PFSK-1 (cell line): ENCODE data around the gene ARHGAP6.

ENCODE experiments used
- FOXP2 ChIP-seq: optimal IDR thresholded peaks from 2 replicates; pipeline ENCODE3; 2011; ENCODE audit warnings: borderline replicate concordance, control low read depth, inconsistent platforms; ENCODE audit not compliant: insufficient read depth; ENCODE audit errors: extremely low read length, extremely low read depth
- POLR2AphosphoS5 ChIP-seq: IDR thresholded peaks from 2 replicates; pipeline ENCODE4 v1.6.1; 2012; ENCODE audit warnings: low read depth, mild to moderate bottlenecking, control low read depth, low read length, moderate library complexity
- REST ChIP-seq, 2 experiments: IDR thresholded peaks; 2 replicates each; pipeline versions ENCODE4 v1.6.1 to v1.8.0; 2011 to 2012; ENCODE audit warnings: low read depth in 2 of 2, low read length in 2 of 2, control low read depth in 1 of 2, inconsistent platforms in 1 of 2, mild to moderate bottlenecking in 1 of 2, moderate library complexity in 1 of 2; ENCODE audit not compliant: insufficient read depth in 1 of 2
- SIN3A ChIP-seq: IDR thresholded peaks from 2 replicates; pipeline ENCODE4 v1.6.1; 2012; ENCODE audit warnings: mild to moderate bottlenecking, low read length, moderate library complexity, borderline replicate concordance; ENCODE audit not compliant: insufficient read depth
- TAF1 ChIP-seq: IDR thresholded peaks from 2 replicates; pipeline ENCODE4 v1.6.1; 2012; ENCODE audit warnings: low read length, control low read depth, borderline replicate concordance; ENCODE audit not compliant: insufficient read depth

Gene ARHGAP6

DNA sequence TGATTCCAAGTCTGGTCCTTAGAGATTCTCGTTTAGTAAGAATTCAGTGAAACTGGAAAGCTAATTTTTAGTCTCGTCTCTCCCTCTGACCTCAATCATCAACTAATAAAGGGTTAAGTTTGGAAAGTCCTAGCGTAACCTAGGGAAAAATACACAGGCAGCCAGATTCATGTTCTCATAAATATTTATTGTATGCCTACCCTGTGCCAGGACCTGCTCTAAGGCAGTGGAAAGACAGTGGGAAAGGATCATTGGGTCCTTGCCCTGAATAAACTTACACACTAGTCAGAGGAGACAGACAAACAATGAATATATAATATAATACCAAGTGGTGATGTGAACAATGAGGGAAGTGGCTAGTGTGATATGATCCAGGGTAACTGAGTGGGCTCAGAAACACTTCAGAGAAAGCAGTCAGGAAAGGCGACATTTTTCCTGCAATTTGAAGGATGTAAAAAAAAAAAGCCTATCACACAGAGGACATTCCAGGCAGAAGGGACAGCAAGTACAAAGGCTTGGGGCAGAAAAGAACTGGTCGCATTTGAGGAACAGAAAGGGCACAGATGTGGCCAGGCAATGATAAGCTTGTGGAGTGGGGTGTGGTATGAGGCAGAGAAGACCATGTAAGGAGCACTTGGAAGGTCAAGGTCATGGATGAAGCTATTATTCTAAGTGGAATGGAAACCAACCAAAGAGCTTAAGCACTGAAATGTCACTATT lies 243.8 kb downstream of the ARHGAP6 start:
- TF ChIP-seq FOXP2 (no peak), POLR2AphosphoS5 (no peak), SIN3A (no peak), TAF1 (no peak), REST (IDR thresholded peaks at IDR 0.05; ENCODE audit: insufficient read depth in 1 of 2, low read depth in 2 of 2, low read length in 2 of 2) (no peak)

- no peak for TF ChIP-seq SIN3A
- TF ChIP-seq REST (IDR thresholded peaks at IDR 0.05; ENCODE audit: insufficient read depth in 1 of 2, low read depth in 2 of 2, low read length in 2 of 2), result no peak
- TF ChIP-seq FOXP2, result no peak
- TF ChIP-seq POLR2AphosphoS5, result no peak
Measured at GRCh38 chrX:11420851-11421250, 244.9 kb downstream of the ARHGAP6 start.

DNA sequence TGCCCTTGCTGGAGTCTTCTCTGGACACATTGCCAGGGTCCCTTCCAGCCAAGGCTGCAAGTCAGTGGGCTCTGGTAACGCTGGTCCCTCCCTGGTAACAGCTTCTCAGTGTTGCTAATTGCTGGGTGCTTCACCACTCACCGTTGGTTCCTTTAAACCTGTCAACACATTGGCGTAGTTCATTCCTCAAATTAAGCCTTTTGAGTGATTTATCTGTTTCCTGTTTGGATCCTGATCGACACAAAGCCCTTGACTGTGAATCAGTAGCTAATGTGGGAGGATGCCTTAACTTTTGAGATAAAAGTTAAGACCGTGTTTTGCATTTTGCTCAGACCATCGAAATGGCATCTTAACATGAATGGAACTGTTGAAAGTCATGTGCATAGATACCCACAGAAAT lies 246.6 kb downstream of the ARHGAP6 start:
- TF ChIP-seq POLR2AphosphoS5, result no peak
- no peak for TF ChIP-seq REST (IDR thresholded peaks at IDR 0.05; ENCODE audit: insufficient read depth in 1 of 2, low read depth in 2 of 2, low read length in 2 of 2)
- TF ChIP-seq FOXP2, result no peak
- no peak for TF ChIP-seq TAF1
- TF ChIP-seq SIN3A, result no peak

DNA sequence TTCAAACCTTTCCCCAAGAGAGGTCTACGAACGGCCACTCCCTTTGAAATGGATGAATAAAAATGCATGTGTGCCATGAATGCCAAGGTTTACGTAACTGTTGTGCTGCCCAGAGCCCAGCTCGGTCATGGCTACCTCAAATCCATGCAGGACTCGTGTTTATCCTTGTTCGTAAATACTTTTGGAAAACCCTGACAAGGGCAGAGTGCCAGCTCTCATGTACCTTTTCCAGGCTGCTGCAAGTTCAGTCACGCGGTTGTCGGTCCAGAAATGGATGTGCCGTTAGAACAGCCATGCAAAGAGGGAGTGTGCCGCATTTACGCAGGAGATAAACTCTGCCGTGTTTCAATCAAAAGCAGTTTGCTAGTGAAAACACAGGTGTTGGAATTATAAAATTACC lies 249.1 kb downstream of the ARHGAP6 start:
- TF ChIP-seq POLR2AphosphoS5 (no peak), TAF1 (no peak), REST (IDR thresholded peaks at IDR 0.05; ENCODE audit: insufficient read depth in 1 of 2, low read depth in 2 of 2, low read length in 2 of 2) (no peak), FOXP2 (no peak), SIN3A (no peak)

DNA sequence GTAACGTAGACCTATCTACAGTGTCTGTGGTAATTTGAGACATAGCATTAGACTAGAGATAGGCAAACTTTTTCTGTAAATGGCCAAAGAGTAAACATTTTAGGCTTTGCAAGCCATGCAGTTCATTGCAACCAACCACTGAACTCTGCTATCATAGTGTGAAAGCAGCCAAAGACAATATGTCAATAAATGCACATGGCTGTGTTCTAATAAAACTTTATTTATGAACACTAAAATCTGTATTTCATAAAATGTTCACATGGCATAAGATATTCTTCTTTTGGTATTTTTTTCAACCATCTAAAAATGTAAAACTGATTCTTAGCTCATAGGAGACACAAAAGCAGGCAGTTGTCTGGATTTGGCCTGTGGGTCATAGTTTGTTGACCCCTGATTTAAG lies 251.6 kb downstream of the ARHGAP6 start:
- TF ChIP-seq SIN3A (no peak), TAF1 (no peak), FOXP2 (no peak), POLR2AphosphoS5 (no peak), REST (IDR thresholded peaks at IDR 0.05; ENCODE audit: insufficient read depth in 1 of 2, low read depth in 2 of 2, low read length in 2 of 2) (no peak)
